Hematopoietic multipotent progenitor cell treated with erythropoietin and hydrocortisone succinate and interleukin-3 and kit ligand, for 4 days (in vitro differentiated cells): Measurements from ENCODE around the gene CXCR5.

Experiments used
- DNase-seq: peaks from one replicate; pipeline ENCODE4 v3.0.0-alpha.2; 2015

The CXCR5 gene, protein sequence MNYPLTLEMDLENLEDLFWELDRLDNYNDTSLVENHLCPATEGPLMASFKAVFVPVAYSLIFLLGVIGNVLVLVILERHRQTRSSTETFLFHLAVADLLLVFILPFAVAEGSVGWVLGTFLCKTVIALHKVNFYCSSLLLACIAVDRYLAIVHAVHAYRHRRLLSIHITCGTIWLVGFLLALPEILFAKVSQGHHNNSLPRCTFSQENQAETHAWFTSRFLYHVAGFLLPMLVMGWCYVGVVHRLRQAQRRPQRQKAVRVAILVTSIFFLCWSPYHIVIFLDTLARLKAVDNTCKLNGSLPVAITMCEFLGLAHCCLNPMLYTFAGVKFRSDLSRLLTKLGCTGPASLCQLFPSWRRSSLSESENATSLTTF

DNA sequence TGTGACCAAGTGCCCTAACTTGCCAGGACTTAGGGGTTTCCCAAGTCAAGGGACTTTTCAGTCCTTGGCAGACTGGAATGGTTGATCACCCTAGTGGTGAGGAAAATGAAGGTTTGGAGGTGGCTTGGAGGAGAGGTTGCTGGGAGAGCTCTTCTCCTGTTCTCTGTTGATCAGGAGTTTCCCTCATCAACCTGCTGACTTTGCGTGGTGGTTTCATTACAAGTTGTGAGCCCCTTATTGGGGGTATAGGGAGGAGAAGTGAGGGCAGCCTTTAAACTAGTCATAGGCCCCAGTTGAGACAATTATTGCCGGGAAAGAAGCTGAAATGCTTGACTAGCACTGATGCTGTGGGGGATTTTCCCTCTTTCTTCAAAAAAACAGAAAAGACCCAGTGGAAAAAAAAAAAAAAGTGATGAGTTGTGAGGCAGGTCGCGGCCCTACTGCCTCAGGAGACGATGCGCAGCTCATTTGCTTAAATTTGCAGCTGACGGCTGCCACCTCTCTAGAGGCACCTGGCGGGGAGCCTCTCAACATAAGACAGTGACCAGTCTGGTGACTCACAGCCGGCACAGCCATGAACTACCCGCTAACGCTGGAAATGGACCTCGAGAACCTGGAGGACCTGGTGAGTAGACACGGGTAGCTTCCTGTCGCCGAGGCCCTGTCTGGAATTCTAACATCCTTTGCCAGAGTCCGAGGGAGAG, at the start of gene CXCR5:
Gene CXCR5 (plus strand): TSS at position 525 of the 704 bp plus-strand sequence. CDS start 50 bp downstream, at position 575.
- no peak for DNase-seq

DNA sequence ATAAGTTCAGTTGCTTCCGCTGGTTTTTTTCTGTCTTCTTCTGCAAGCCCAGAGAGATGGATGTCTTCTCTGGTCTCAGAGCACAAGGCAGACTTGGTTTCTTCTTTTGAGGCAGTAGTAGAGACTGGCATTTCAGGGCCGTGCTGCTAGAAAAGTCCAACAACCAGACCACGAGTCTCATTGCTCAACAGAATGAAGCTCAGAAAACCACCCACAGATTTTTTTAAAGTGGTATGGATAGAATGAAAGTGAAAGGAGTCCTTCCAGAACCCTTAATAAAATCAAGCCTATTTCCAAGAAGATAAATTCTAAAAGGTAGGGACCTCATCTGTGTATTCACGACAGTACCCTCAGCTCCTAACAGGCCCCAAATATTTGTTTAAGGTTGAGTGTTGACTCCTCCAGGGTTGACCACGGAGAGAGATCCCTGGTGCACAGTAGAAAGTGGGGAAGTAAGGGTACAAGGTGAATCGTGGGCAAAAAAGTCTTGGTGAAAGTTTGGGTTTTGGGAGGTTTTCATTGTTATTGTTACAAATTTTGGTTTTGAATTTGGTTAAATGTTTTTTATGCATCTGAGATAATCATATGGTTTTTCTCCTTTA, 49.2 kb upstream of the CXCR5 start:
- DNase-seq: peak; percentile 36

DNA sequence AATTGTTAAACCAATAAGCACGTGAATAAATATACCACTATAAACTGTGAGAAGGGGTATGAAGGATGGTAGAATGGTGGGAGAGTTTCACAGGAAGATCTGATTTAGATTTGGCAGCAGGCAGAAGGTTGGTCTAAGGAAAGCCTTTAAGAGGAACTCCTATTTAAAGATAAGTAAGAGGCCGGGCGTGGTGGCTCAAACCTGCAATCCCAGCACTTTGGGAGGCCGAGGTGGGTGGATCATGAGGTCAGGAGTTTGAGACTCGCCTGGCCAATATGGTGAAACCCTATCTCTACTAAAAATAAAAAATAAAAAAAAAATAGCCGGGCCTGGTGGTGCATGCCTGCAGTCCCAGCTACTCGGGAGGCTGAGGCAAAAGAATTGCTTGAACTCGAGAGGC, 45.8 kb upstream of the CXCR5 start:
- no peak for DNase-seq

DNA sequence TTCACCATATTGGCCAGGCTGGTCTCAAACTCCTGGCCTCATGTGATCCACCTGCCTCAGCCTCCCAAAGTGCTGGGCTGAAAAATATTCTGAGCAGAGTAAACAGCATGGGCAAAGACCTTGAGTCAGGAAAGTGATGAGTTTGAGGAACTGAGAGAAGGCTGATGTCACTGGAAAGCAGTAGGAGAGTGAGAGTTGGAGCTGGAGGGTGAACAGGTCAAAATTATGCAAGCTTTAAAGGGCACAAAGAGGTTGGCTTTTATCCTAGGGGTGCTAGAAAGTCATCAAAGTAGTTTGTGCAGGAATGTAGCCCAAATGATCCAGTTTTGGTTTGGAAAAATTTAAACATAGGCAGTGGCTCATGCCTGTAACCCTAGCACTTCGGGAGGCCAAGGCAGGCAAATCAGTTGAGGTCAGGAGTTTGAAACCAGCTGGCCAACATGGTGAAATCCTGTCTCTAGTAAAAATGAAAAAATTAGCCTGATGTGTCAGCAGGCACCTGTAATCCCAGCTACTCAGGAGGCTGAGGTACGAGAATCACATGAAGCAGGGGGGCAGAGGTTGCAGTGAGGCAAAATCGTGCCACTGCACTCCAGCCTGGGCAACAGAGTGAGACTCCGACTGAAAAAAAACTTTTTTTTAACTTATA, 44.7 kb upstream of the CXCR5 start:
- no peak for DNase-seq

DNA sequence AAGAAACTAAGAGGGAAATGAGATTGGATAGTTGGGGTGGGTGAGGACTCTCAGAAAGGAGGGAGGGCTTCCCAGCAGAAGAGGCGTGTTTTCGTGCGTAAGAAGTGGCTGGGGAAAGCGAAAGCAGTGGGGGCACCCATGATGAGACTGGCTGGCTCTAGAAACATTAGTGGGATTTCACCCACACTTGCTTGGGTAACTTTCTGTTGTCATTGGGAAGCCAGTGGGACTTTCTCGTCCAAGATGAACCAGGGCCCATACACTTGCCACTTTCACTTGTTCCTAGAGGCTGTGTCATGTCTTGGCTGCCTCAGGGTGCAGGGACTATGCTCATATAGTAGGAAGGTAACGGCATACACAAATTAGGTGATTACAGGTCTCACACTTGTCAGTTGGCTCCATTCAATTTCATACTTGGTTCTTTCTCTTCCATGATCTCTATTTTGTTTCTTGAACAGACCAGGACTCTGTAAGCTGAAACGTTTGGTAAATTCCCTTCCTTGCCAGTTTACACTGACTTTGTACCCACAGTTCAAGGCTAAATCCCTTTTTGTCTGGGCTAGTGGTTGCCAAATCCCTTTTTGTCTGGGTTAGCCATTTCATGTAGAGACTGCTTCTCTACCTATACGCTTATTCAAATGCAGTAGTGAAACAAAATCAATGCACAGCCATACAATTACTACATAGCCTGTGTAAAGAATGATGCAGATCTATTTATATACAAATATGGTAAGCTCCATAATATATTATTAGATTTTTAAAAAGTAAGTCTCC, 42.0 kb upstream of the CXCR5 start:
- no peak for DNase-seq

DNA sequence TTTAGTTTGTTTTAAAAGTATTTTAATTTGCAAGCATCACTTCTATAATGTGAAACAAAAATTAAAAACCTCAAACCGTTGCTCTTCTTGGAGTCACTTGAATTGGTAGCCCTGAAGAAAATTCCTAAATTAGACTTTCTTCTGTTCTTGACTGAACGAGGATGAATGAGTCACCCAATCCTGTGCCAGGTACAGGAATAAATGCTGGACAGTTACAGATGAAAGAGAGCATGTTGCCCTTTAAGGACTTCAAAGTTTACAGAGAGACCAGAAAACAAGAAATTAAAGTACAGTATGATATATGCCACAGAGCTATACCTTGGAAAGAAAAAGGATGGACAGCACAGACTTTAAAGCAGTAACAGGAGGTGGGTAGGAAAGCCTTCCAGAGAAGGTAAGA, 41.3 kb upstream of the CXCR5 start:
- DNase-seq: no peak

DNA sequence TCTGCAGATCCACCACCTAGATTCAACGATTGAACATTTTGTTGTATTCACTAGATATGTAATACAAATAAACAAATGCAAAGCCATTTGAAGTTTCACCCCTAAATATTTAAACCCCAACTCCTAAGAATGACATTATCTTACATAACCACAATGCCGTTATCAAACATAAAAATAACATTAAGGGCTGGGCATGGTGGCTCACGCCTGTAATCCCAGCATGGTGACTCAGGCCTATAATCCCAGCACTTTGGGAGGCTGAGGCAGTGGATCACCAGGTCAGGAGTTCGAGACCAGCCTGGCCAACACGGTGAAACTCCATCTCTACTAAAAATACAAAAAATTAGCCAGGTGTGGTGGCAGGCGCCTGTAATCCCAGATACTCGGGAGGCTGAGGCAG, 40.8 kb upstream of the CXCR5 start:
- peak; percentile 46 for DNase-seq

DNA sequence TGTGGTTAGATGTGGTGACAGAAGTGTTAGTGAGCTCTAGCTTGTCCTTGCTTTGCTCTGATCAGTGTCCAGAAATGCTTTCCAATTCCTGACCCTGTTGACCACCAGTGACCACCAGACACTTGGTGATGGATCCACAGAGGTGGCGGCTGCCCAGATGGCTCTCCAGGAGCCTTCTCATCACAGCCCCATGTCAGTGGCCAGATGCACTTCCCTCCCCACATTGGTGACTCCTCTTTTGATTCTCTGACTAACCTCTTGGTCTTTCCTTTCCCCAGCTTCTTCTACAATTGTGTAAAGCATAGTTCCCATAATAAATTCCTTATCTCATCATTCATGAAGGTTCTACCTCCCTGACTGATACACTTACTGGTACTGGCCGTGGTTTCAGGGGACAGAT, 40.1 kb upstream of the CXCR5 start:
- no peak for DNase-seq

DNA sequence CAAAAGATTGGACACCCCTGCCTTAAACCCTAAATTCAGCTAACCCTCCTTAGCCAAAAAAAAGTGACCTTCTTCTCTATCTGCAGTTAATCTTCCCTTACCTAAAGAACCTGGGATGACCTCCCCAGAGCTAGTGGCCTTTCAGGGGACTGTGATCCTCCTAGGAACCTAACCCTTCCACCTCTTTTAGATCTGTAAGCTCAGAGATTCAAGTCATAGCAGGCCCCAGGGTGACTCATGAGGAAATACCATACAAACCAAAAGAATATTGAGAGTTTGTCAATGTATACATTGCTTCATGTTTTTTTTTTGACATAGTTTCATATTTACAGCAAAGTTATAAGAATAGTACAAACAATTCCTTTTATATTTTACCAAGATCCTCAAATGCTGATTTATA, 38.3 kb upstream of the CXCR5 start:
- no peak for DNase-seq

DNA sequence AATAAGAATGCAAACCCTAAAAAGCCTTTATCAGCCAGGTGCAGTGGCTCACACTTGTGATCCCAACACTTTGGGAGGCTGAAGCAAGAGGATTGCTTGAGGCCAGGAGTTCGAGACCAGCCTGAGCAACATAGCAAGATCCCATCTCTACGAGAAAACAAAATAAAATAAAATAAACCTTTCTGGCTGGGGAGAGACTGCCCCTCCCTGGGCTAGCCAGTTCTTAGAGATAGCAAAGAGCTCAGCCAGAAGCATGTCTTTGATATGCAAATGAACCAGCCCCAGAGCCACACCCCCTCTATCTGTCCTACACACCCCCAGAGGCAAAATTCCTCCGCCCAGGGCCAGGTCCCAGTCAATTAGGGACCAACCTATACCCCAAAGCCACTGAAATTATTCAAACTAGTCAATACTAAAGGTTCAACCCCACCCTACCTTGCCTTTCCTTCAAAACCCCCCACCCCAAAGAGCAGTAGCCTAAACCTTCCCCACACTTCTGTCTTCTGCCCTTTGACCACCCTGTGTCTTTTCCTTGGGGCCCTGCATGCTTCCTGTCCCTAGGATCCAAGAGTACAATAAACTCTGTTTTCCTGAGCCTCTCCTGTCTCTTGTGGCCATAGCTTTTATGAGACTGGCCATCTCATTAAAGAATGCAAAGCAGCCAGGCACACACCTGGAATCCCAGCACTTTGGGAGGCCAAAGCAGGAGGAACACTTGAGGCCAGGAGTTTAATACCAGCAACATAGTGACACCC, 37.3 kb upstream of the CXCR5 start:
- DNase-seq: peak; percentile 84

DNA sequence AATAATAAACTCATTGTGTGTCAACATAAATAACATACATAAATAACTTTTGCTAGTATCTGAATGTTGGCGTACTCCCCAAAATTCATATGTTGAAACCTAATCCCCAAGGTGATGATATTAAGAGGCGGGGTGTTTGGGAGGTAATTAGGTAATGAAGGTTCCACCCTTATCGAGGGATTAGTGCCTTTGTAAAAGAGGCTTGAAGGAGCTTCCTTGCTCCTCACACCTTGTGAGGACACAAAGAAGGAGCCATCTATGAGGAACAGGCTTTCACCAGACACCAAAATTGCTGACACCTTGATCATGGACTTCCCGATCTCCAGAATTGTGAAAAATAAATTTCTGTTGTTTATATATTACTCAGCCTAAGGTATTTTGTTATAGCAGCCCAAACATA, 33.9 kb upstream of the CXCR5 start:
- DNase-seq: no peak

DNA sequence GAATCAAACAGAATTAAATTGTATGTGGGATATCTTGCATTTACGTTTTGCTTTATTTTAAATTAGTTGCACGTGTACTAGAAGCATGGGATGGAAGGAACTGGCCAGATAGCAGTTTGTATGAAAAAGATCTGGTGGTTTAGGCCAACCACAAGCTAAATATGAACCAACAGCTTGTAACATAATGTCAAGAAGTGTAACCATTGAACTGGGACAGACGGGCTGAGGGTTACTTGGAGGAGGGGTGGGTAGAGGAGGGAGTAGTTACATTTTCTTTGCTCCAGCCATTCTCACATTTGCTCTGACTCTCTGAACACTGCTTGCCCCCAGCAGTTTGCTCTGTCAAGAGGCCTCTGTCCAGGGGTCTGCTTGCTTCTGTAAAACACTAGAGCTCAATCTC, 31.7 kb upstream of the CXCR5 start:
- DNase-seq: peak; percentile 59

DNA sequence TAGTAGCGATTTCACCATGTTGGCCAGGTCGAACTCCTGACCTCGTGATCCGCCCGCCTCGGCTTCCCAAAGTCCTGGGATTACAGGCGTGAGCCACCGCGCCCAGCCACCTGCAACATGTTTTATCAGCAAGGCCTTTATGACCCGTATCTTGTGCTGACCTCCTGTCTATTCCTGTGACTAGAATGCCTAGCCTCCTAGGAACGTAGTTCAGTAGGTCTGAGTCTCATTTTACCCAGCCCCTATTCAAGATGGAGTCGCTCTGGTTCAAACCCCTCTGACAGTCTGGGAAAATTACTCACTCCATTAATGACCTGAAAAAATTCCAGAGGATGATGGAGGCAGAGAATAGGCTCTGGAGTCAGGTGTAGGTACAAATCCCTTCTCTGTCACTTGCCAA, 30.0 kb upstream of the CXCR5 start:
- DNase-seq: no peak

DNA sequence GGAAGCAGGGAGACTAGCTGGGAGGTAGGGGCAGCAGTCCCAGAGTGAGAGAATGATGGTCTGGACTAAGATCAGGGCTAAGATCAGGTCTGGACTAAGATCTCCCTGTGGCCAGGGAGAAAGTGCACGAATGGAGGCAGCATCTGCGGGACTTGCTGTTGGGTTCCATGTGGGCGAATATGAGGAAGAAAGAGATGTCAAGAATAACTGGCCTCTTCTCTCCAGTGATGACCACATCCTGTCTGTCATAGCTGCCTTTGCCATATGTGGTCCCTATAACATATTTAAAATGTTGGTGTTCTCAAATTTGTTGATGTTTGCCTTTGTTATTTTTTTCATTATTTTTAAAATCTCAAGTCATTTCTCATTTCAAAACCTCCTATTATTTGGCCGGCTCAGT, 27.4 kb upstream of the CXCR5 start:
- peak; percentile 39 for DNase-seq

DNA sequence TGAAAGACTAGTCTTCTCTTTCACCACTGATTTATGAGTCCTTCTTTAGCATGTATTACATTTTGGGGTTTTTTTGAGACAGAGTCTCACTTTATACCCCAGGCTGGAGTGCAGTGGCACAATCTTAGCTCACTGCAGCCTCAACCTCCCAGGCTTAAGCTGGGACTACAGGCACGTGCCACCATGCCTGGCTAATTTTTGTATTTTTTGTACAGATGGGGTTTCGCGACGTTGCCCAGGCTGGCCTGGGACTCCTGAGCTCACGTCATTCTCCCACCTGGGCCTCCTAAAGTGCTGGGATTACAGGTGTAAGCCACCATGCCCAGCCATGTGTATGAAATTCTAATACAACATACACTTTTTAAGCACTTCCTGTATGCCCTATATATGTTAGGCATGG, 26.3 kb upstream of the CXCR5 start:
- no peak for DNase-seq

DNA sequence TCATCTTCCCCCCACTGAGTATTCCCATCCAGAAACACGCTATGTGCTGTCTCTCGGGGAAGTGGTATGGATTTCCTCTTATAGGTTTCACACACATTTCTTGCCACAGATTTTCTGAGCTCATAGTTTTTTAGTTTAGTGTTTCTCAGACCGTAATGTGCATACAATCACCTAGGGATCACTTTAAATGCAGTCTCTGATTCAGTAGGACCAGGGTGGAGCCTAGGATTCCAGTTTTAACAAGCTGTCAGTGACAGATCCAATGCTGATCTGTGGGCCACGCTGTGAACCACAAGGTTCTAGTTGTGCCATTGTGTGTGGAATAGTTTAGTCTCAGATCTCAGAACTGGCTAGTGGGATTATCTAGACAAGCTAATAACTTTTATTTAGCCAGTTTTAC, 23.7 kb upstream of the CXCR5 start:
- no peak for DNase-seq

DNA sequence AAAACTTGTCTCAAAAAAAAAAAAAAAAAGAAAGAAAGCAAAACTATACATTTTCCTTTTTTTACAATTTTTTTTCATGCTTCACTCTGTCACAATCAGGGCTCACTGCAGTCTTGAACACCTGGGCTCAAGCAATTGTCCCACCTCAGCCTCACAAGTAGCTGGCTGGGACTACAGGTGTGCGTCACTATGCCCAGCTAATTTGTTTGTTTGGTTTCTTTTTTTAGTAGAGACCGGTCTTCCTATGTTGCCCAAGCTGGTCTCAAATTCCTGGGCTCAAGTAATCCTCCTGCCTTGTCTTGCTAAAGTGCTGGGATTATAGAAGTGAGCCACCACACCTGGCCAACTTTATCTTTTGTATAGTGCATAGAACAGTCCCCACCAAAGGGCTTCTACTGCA, 15.0 kb upstream of the CXCR5 start:
- no peak for DNase-seq

DNA sequence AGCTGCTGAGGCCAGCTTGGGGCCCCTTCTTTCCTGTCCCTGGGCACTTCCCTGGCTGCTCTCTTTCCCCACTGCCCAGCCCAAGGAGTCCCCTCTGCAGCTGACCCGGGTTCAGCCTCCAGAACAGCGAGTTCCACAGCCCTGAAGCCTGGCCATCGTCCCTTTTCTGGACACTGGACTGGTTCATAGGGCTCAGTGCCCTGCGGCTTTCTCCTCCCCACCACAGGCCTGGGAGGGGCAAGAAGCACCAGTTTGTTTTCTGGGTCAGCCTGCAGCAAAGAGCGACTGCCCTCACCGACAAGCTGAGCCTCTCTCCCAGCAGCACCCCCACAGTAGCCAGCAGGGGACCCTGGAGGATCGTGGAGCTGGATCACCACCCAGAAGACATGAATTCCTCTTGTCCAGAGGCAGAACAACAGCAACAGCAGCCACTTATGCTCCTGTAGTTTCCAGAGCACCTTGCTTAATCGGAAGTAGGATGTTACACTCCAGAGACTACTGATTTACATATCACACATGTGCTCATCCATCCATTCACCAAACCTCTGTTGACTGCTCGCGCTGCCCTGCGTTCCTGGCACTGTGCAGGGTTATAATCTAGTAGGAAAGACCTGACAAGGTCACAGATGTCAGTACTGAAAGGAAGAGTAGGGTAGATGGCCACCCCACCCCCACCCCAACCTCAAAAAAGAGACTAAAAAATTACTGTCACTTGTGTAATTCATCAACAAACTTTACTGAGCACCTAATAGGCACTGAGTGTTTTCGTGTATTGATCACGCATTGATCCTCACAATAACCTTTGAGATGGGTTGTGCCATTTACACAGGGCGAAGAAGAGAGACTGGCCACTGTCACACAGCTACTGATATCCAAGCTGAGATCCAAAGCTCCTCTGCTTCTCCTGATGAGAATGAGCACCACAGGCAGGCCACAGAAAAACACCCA, 13.0 kb upstream of the CXCR5 start:
- peak; percentile 37 for DNase-seq

DNA sequence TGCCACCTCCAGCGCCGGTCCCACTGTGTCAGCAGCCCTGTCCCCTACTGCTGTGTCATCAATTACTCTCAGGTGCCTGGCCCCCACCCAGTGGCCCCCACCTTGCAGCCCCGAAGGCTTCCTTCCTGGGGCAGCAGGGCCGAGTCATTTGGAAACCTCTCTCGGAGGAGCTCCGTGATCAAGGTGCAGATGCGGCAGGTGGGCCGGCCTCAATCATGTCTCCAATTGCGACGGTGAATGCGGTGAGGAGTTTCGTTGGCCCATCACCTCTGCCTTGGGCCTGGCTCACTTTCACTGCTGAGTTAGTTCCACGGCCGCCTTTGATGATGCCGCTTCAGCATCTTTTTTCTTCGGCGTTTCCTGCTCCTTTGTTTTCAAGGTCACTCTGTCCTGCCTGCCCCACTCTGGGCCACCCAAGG, 11.3 kb upstream of the CXCR5 start:
- DNase-seq: no peak

DNA sequence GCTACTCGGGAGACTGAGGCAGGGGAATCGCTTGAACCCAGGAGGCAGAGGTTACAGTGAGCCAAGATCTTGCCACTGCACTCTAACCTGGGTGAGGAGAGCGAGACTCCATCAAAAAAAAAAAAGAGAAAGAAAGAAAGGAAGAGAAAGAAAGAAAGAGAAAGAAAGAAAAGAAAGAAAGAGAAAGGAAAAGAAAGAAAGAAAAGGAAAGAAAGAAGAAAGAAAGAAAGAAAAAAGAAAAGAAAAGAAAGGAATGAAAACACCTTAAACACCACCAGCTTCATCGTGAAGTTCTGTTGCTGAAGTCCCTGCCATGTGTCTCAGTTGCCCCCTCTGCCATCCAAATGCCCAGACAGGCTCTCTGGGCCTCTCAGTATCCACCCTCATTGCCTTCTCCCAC, 9.9 kb upstream of the CXCR5 start:
- no peak for DNase-seq

DNA sequence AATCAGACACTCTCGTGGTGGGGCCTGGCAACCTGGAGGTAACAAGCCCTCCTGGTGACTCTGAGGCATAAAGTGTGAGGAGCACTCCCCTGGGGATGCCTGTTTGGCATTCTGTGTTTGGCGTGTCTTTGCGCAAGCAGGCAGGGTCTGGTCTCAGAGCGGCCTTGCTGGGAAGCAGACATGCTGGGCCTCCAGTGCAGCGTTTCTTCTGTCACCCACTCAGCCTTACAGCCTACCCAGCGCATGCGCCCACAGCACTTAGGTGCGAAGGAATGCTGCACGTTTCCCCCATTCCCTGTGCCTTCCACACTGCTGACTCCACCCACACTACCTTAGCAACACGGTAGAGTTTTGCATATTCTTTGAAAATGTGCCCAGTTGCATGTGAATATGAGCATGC, 7.4 kb upstream of the CXCR5 start:
- no peak for DNase-seq
